Activated CD4-positive, alpha-beta T cell treated with anti-CD3 and anti-CD28 coated beads, Interleukin-2, amount 50 U/mL, for 48 hours (primary cell): ENCODE data around the gene NCEH1.
"Not testable (repeated sequence)": the region's sequence is repeated elsewhere in the genome, so short reads cannot be mapped to it uniquely, and the experiment has no call there.

Experiments
- DNase-seq, 2 experiments: peaks; one replicate each; pipeline ENCODE4 v3.0.0-alpha.2; 2020

NCEH1 gene

DNA sequence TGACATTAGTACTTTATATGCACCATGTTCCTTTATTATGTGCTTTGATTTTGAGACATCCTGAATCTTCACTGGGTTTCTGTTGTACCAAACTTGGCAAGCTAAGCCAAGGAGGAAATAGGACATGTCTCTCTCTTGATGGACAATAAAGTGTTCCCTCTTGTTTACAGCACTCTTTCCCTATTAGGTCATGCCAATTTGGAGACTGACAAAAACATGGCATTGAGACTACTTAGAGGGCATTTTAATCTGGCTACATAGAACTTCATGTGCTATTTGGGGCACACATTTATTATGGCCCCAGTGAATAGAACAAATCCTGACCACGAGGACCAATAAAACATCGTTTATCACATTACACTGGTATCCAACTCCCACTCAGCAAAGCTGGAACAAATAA lies 102.3 kb downstream of the NCEH1 start:
- DNase-seq, result no peak

GRCh38 chr3:172607305-172608121 lies 103.4 kb downstream of the NCEH1 start:
- DNase-seq, result no peak

DNA sequence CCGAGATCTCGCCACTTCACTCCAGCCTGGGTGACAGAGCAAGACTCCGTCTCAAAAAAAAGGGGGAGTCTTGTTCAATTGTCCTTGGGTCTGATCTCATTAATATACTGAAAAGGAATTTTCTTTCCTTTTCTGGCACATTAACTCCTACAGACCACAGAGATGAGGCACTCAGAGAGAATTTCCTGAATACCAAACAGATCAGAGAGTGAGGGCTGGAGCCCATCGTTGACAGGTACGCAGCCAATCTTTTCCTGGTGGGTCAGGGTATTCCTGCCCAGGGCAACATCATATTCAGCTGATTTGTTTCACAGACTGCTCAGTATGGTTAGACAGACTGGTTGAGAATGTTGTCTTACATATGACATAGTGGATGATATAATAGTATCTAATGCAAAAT lies 104.8 kb downstream of the NCEH1 start:
- DNase-seq, result no peak

DNA sequence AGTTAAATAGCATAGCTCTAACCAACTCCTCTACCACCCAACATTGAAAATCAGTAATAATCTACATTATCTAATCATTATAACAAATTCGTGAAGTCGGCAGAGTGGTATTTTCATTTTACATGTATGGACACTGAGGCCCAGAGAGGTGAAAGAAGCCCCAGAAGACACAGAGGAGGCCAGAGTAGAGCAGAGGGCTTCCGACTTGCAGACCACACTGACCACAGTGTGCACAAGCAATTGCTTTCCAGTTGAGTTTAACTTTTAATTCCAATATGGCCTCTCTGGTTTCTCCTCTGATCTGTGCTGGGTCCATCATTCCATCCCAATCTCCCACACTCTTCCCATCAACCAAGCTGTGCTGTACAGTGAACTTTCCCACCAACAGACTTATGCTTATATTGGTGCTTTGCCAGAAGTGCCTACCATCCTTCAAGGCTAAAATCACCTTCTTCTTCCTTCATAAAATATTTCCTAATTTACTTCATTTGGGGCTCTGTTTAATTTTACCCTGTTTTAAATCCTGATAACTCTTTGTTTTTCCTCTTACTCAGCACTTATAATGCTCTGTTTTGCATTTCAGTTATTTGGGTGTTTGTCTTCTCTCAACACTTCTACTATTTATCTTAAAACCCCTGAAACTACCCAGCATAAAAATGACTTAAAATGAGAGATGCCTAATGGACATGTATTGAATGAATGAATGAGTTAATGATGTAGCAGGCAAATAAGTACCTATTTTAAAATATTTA lies 105.8 kb downstream of the NCEH1 start:
- no peak for DNase-seq

DNA sequence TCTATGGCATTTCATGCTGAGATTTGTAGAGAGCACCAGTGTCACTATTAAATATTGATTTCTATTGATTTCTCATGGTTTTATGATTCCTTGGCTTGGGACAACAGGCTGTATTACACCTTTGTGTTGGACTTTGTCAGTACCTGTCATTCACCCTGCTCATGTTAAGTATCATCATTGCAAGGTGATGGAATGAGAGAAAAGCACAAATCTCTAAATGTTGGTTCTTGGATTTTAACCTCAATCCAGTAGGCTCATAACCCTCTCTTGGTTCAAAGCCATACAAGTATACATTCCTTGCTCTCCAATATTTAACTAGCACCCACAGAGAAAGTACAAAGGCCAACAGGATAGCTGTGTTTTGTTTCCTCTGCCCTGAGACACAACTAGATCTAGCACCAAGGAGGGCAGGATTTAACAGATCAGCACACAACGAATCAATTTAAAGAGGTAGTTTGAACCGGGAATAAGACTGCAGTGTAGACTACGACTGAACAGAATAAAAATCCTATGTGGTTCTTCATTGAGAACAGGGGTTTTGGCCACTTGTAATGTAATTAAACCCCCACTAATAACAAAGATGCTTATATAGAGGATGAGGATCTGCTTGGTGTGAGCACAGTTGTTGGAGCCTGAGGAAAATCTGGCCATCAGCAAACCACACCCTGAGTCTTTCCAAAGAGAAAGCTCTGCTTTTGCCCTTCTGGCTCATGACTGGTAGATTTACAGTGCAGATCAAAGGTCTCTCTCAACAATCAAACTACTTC lies 109.6 kb downstream of the NCEH1 start:
- DNase-seq, result no peak

- no peak for DNase-seq
Observed at GRCh38 chr3:172600644-172601065, 110.2 kb downstream of the NCEH1 start.

- DNase-seq, result no peak
Observed at GRCh38 chr3:172598904-172599303, 112.0 kb downstream of the NCEH1 start.

DNA sequence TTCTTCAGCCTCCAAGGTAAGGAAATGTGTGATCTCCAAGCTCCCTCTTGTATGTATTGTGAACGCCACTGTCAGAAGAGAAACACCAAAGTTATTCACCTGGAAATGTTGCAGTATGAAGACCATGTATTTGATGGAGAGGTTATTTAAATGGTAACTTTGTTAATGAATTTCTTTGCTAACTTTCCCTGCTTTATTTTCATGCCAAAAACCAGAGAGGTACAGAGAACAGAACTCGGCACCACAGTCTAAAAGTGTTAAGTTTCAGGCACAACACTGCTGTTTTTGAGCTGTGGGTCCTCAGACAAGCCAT lies 114.5 kb downstream of the NCEH1 start:
- DNase-seq, result no peak

GRCh38 chr3:172595664-172596393 lies 115.0 kb downstream of the NCEH1 start:
- DNase-seq, result peak in 1 of 2 experiments; percentile 25

- not testable (repeated sequence) for DNase-seq
Observed at GRCh38 chr3:172594900-172595663, 115.8 kb downstream of the NCEH1 start.

DNA sequence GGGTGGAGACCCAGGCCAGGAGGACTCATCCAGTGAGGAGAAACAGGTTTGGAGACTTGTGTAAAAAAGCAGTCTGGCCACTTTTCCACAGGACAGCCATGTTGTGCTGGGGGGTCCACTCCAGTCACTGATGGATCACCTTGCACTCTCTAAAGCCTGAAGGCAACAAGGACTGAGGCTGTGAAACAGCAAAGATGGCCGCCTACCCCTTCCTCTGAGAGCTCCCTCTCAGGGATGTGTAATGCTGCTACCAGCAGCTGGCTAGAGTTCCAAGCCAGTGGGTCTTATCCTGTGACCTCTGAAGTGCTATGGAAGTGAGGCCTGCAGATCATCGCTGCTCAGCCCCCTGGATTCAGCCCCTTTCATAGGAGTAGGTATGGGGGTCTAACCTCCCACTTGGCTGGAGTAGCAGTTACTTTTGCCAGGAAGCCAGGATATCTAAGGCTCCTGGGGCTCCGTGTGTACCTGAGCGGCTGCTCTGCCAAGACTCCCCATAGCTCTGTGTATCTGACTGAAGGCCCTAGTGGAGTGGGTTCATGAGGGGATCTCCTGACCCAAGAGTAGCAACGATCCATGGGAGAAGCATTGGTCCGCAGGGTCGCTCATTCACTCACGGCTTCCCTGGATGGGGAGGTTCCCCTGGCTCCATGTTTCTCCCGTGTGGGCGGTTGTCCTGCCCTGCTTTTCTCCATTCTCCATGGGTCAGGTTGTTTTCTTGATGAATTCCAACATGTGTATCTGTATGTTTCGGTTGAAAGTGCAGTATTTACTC lies 117.8 kb downstream of the NCEH1 start:
- DNase-seq, result peak; percentile 23 to 44

DNA sequence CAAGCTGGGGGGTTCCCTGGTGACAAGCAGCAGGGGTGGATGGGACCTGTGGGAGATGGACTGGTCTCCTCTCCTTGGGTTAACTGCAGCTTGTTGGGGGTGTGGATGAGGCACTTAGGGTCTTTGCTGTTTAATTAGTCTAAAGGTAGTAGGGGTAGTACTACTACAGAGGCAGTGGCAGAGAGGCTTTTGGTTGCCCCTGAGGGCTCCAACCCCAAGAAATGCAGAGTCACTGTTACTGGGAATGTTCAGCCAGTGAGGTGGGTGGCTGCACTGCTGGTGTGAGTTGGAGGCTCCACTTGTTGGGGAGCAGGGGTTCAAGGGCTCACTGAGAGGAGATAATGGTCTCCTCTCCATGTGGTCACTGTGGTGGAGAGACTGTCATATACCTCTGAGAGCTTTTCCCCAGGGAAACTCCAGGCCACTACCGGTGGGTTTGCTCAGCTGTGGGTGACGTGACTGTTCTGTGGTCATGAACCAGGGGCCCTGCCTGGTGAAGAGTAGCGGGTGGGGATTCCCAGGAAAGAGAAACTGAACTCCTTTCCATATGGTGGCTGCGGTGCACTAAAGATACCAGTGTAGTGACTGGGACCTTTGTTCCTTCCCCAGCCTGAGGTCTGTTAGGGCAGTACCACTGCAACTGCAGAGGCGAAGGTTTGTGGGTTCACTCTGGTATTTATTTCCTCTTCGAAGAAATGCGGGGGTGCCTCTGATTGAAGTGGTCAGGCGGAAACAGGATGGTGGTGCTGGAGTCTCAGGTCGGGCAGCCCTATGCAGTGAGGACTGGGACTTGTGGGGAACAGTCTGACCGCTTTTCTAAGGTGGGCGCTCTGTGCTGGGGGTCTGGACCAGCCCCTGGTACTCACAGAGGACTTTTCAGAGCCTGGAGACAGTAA lies 118.7 kb downstream of the NCEH1 start:
- peak; percentile 83 to 90 for DNase-seq

- no peak for DNase-seq
Observed at GRCh38 chr3:172591125-172591605, 119.7 kb downstream of the NCEH1 start.

DNA sequence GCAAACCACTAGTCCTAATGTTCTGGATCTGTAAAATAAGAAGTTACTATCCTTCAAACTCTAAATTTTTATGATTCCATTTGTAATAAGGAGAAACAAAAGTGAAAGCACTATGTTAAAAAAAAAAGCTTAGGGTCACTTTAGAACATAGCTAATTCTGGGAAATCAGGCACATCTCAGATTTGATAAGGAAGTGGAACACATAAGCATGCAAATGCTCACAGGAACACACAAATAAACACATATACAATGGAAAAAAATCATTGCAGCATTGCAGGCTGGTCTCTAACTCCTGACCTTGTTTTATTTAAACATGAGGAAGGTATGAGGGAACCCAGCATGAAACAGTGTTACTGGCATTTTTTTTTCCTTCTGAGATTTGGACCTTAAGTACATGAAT lies 124.4 kb downstream of the NCEH1 start:
- DNase-seq, result no peak

DNA sequence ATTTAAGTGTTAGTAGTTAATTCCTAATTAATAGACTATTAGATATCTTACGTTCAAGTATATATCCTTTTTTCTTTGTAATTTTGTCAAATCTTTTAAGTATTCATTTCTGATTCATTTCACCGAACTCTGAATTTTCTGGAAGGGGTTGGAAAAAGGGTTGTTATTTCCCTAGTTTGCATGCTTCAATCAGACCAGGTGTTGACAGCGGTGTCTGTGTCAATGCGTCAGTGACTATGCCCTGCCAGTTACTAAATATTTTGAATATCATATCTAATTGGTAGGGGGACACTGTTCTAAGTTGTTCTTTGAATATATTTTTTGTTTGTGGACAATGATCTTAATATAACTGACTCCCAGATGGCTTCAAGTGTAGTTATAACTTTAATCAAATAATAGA lies 124.9 kb downstream of the NCEH1 start:
- DNase-seq, result no peak

DNA sequence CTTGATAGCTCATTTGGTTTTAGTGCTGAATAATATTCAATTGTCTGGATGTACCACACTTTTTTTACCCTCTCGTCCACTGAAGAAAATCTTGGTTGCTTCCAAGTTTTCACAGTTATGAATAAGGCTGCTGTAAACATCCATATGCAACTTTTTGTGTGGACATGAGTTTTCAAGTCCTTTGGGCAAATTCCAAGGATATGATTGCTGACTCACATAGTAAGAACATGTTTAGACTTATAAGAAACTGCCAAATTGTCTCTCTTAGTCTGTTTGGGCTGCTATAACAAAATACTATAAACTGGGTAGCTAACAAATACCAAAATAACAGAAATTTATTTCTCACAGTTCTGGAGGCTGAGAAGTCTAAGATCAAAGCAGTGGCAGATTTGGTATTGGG lies 128.2 kb downstream of the NCEH1 start:
- DNase-seq, result no peak

- DNase-seq, result no peak
Observed at GRCh38 chr3:172581757-172582166, 129.1 kb downstream of the NCEH1 start.

GRCh38 chr3:172580680-172581401 lies 130.0 kb downstream of the NCEH1 start:
- DNase-seq, result no peak
